ENCODE results near the gene CACFD1.
A peak's percentile ranks its signal among the peaks of the same experiment; 100 is the strongest.

The CACFD1 gene

DNA sequence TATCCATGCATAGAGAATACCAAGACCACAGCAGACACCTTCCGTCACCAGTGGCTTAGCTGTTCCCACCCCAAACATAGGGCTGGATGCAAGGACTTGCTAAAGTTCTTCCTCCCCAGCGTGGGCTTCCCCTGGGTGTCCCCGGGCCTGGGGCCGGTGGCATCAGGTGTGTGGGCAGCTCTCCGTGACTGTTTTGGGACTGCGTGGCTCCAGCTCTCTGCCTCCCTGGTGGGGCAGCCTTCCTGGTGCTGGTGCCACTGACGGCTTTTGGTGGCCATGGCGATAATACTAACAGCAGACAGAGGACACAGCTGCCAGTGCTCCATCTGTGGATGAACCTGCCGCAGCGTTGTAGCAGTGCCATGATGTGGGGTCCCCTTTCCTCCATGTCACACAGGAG, 4.9 kb downstream of the CACFD1 start:
- DNase-seq (ENCODE audit: low read depth in 2 of 2) = no peak

DNA sequence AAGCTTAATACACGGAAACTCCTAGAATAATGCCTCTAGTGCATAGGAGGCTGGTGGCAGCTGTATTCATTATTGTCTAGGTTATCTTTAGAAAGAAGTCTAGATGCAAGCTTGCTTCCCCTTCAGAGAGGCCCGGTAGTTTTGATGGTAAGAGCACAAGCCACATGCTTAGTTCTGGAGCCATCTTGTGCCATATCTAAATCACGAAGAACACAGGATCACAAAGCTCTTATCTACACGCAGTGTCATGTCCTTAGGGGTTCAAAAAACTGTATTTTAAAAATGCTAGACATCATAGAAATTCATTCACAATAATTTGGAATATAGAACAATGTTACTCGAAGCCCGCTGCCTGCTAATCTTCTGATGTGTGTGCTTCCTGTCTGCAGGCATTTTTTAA, 6.2 kb downstream of the CACFD1 start:
- no peak for DNase-seq (ENCODE audit: low read depth in 2 of 2)

DNA sequence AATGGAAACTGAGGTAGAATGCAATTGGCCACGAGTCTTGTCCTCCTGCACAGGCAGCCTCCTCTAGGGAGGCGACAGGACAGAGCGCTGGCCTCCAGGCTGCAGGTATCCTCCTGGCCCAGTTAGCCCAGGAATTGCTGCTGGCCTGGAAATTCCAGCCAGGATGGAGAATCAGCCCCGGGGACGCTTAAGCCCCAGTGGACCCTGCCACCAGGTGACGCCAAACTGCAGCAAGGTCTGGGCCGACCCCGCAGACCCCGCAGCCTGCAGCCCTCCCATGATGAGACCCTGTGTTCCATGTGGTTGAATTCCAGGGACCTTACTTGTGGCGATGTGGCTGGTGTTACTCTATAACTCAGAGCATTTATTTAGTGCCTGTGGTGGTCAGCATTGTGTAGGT, 7.3 kb downstream of the CACFD1 start:
- DNase-seq (ENCODE audit: low read depth in 2 of 2) = no peak

- DNase-seq (ENCODE audit: low read depth in 2 of 2) = no peak
These were observed 8.6 kb downstream of the CACFD1 start for GRCh38 chr9:133468374-133468773.

GRCh38 chr9:133468777-133469421, 9.1 kb downstream of the CACFD1 start:
- no peak for DNase-seq (ENCODE audit: low read depth in 2 of 2)

DNA sequence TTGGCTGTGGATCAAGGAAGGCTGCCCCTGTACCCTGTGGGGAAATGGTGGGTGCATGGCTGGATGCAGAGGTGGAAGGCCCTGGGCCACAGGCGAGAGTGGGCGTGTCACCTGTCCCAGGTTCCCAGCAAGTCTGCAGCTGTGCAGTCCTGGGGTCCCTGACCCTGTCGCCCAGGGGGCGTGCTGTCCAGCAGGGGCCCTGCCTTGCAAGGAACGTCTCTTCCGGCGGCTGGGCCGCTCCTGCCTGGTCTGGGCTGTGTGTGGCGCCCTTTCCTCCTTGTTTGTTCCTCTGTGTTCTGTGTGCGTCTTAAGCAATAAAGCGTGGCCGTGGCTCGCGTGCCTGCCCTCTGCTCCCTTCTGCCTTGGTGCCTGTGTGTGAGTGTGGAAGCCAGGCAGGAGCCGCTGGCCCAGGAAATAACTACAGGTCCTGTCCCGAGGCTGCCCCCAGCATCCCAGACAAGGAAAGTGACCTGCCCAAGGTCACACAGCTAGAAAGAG, 10.7 kb downstream of the CACFD1 start:
- DNase-seq (ENCODE audit: low read depth in 2 of 2) = no peak

DNA sequence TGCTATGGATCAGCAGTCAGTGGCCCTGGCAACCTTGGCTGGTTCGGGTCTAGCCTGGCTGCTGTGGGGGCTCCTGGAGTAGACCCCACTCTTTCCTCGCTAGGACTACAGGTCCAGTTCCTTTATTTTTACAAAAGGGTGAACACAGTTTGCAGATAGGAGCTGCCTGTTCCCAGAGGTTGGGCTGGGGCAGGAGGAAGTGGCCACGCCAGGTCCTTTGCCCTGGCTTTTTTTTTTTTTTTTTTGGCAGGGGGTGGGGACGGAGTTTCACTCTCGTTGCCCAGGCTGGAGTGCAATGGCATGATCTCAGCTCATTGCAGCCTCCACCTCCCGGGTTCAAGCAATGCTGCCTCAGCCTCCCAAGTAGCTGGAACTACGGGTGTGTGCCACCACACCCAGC, 11.2 kb downstream of the CACFD1 start:
- DNase-seq (ENCODE audit: low read depth in 2 of 2) = no peak

DNA sequence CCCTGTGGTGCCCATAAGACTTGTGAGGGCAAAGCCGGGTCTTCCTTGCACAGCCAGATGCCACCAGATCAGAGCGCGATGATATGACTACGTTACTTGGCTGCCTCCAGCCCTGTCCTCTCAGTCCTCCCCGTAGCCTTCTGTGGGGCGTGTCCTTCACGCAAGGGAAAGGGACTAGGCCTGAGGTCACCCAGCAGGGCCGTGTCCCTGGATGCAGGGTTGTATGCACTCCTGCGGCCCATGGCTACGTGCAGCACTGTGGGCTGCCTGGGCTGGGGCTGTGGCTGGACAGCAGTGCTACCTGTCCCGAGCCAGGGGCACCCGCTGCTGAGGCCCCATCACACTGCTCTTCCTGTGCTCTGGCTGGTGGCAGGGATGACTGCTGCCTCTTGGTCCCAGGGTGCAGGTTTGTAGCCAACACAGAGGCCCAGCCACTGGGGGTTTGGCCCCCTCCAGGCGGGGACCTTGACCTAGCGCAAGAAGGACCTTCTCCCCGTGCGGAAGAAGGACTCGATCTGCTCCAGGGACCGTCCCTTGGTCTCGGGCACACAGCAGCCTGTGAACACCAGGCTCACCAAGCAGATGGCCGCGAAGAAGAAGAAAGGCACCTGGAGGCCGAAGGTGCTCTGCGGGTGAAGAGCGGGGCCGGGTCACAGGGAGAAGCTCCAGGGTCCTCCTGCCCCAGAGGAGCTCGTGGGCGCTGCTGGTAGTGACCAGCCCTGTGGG, 11.9 kb downstream of the CACFD1 start:
- no peak for DNase-seq (ENCODE audit: low read depth in 2 of 2)

- no peak for DNase-seq (ENCODE audit: low read depth in 2 of 2)
These were observed 12.5 kb downstream of the CACFD1 start for GRCh38 chr9:133472277-133472645.

DNA sequence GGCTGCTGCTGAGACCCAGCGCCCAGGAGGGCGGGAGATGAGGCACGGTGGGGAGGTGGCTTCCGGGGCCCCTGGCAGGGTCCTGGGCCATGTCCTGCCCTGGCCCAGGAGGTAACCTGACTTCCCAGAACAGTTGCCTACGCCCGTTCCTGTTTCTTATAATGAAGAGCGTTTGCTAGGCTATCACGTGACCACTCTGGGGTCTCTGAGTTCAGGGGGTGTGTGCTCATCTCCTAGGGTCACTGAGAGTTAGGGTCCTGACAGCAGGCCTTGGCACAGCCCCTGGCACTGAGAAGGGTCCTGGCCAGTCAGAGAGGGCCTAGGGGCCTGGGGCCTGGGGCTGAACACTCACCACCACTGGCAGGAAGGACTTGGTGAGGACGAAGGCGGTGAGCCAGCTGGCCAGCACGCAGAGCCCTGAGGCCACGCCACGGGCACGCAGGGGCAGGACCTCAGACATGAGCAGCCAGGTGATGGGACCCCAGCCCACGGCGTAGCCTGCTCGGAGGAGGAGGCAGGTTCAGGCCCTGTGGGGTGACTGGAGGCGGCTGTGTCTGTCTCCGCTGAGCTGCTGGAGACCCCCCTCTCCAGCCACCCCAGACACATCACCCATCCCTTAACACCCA, 13.1 kb downstream of the CACFD1 start:
- no peak for DNase-seq (ENCODE audit: low read depth in 2 of 2)

DNA sequence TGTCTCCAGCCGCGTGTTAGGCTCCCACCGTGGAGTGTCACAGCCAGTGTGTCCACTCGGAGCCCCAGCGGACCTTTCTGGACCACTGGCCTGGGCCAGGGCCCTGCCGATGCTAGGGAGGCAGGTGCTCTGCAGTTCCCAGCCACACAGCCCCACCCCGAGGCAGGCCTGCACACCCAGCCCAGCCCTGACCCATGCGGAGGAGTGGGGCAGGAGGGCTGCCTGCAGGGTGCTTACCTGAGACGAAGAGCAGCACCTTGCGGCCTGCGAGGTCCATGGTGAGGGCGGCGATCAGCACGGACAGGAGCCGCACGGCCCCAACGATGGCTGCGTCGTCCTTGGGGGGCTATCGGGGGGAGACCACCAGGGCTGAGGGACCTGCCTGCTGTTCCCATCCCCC, 14.0 kb downstream of the CACFD1 start:
- no peak for DNase-seq (ENCODE audit: low read depth in 2 of 2)

GRCh38 chr9:133474215-133474614, 14.4 kb downstream of the CACFD1 start:
- no peak for DNase-seq (ENCODE audit: low read depth in 2 of 2)

DNA sequence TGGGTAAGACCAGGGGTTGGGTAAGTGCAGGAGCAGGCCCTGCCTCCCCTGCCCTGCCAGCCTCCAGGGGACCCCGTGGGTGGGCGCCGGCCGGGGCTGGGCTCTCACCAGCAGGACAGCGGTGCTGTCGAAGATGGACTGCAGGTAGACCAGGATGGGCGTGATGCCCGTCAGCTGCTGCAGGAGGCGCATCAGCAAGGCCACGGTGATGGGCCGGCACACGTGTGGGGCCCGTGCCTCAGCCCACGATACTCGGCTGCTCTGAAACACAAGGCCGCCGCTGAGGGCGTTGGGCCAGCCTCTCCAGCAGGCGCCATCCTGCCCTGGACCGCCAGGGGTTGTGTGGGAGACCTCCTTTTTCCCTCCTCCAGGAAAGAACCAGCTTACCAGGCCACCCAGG, 15.1 kb downstream of the CACFD1 start:
- no peak for DNase-seq (ENCODE audit: low read depth in 2 of 2)

DNA sequence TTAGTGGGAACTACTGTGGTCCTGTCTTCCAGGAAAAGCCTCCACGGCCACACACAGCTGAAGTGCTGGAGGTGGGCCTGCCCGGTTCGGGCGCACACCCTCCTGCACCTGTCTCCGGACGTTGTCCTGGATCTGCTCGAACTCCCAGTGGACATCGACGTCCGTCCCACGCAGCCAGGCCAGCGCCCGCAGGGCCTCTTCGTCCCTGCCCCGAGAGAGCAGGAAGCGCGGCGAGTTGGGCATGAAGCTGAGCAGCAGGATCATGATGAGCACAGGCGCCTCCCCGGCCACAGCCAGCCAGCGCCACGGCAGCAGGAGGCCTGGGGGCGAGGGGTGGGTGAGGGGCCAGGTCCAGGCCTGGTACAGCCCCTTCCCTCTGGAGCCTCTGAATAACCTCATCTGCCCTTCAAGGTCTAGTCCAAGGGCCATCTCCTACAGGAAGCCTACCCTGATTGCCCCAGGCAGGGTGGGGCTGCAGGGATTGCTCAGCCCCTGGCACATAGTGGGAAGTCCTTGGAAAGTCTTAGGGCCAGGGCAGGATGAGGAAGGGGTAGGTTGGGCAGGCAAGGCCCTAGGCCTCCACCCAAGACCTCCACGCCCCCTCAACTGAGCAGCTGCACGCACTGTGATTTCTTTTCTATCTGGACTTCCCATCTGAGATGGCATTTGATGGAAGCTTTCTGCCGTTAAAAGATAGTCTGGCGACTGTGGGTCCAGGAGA, 15.7 kb downstream of the CACFD1 start:
- no peak for DNase-seq (ENCODE audit: low read depth in 2 of 2)

GRCh38 chr9:133476036-133476931, 16.5 kb downstream of the CACFD1 start:
- DNase-seq (ENCODE audit: low read depth in 2 of 2) = no peak

DNA sequence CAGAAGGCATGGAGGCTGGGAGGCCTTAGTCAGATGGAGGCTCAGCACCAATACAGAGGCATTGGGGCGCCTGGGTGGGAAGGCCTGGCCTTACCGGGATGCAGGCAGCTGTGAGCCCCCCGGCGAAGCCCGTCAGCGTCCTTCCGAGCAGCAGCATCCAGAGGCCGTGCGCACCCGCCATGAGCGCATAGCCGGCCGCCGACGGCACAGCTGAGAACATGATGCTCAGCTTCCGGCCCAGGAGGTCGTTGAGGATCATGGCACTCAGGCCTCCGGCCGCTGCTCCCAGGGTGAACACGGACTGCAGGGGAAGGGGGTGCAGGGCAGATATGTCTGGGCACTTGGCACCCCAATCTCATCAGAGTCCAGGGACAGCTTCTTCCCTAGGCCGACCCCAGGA, 17.2 kb downstream of the CACFD1 start:
- no peak for DNase-seq (ENCODE audit: low read depth in 2 of 2)

- DNase-seq (ENCODE audit: low read depth in 2 of 2) = no peak
These were observed 17.7 kb downstream of the CACFD1 start for GRCh38 chr9:133477461-133477860.

DNA sequence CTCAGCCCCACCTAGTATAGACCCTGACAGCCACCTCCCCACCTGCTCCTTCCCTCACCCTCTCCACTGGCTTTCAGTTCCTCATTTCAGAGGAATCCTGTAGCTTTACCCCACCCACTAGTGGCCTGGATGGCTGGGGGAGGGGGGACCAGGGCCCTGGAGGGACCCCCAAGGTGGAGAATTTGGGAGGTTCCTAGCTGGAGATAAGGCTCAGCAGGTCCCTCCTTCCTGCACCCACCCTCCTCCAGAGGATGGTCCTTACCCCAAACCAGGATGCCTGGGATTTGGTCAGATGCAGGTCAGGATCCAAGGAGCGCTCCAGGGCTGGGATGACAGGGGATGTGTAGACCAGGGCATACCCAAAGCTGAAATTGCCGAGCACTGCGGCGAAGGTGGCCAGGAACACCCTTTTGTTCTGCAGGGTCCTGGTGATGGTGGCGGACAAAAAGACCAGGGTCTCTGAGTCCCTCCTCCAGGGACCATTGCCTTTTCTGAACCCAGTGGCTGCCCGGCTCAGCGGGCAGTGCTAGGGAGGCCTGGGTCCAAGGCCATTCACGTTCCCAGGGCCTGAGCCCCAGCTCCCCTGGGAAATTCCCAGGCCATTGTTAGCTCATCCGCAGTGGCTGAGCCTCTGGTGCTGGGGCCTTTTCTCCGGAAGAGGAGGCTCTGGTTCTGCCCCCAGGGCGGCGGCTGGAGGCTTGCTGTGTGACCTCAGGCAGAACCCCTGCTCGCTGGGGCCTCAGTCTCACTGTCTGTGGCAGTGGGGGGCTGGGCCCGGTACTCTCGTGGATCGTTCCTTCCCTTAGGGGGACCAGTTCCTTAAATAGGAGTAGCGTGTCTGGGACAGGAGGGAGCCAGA, 18.4 kb downstream of the CACFD1 start:
- no peak for DNase-seq (ENCODE audit: low read depth in 2 of 2)

DNA sequence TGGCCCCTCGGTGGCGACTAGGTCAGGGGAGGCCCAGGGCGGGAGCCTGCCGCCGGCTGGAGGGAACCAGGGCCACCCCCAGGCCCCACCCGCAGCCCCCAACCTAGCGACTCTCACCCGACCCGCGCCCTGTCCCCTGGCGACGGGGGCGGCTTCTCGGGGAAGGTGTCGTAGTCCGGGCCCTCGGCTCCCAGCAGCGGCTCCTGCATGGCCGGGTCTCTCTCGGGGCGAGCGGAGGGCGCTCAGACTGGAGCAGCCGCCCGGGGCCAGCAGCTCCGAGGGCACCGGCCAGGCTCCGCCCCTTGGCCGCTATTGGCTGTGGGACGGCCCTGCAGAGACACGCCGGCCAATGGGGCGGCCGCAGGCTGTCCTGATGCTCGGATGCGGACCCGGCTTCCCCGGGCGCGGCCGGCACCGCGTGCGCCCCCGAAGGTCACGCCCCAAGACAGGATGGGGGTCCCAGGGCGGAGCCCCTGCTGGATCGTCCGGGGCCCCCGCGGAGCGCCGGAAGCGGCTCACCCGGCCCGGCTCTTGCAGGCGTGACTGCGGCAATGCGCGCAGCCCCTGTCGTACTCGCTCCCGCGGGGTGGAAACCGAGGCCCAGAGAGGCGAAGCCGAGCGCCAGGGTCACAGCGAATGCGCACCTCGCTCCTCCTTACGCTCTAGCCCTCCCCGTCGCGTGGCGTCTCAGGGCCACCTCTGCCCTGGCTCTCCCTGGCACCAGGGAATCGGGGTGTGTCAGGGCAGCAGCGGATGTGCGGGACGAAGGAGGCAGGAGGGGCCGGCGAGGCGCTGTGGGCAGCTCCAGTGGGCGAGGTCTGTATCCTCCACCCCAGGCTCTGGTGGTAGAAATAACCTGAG, 19.3 kb downstream of the CACFD1 start, which contains the start of gene SLC2A6:
Gene SLC2A6 (minus strand): TSS at position 249 of the 861 bp plus-strand sequence. CDS start 40 bp downstream, at position 209.
- DNase-seq (ENCODE audit: low read depth in 2 of 2) = peak; percentile 23 to 24
